ENCODE results near the gene TUBA8.

- no peak for TF ChIP-seq EZH2 (IDR thresholded peaks at IDR 0.05; ENCODE audit: insufficient read depth, poor library complexity, severe bottlenecking)
- TF ChIP-seq EZH2phosphoT487 (IDR thresholded peaks at IDR 0.05; ENCODE audit: insufficient read depth, low read depth) = no peak
These were observed 13.8 kb upstream of the TUBA8 start for GRCh38 chr22:18096823-18097222.

Data from GM23248 (cell line).